ENCODE data around the gene DLG1.
"Not testable (repeated sequence)": the region's sequence is repeated elsewhere in the genome, so short reads cannot be mapped to it uniquely, and the experiment has no call there.

DLG1 gene

DNA sequence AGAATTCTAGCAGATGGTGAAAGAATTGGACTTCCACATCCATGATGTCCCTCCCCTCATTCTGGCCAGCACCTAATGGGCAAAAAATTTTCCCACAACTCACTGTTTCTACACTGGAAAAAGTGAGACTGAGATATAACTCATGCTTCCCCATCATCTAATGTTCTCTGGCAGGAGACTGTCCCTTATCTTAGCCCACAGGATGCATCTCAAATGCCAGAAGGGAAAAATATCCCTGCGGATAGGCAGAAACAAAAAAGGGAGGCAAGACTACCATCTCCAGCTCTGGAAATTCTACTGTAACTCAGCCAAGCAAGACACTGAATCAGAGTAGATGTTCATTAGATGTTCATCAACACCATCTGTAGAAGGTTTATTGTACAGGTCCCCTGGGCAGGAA, 58.6 kb downstream of the DLG1 start:
- no peak for DNase-seq

DNA sequence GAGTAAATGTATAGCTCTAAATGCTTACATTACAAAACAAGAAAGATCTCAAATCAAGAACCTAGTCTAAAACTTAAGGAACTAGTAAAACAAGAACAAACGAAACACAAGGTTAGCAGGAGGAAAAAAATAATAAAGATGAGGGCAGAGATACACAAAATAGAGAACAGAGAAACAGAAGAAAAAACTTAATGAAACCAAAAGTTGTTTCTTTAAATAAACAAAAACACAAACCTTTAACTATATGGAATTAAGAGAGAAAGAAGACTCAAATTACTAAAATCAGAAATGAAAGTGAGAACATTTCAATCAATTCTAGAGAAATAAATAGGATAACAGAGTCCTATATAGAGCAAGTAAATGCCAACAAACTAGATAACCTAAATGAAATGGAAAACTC, 59.6 kb downstream of the DLG1 start:
- no peak for DNase-seq

DNA sequence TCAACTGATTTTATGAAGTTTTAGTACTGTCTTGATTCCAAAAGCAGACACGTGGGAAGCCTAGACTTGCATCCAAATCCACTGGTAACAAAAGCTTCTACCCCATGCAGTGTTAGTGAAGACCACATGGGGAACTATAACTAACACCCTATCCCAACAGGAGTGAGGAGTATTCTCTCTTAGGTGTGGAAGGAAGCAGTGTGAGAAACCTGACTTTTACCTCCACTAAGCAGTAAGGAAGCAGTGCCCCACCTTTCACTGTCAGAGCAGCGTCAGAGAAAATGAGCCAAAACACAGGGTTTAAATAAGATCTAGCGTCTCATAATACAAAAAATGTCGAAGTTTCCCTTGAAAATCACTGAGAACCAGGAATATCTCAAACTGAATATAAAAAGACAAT, 60.5 kb downstream of the DLG1 start:
- no peak for DNase-seq

DNA sequence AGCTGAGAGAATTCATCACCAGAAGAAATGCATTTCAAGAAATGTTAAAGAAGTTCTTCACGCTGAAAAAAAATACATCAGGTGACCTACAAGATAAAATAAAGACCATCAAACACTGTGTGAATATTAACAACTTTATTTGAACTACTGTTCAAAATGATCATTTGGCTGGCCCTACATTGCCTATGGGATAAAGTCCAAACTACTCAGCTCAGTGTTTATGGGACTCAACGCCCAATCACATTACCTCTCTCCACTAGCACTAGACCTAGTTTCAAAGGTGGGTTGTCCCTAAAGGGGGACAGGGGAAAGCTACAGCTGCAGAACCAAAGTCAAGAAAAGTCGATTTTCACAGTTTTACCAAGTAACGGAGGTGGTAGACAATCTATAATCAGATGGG, 62.0 kb downstream of the DLG1 start:
- DNase-seq = no peak

DNA sequence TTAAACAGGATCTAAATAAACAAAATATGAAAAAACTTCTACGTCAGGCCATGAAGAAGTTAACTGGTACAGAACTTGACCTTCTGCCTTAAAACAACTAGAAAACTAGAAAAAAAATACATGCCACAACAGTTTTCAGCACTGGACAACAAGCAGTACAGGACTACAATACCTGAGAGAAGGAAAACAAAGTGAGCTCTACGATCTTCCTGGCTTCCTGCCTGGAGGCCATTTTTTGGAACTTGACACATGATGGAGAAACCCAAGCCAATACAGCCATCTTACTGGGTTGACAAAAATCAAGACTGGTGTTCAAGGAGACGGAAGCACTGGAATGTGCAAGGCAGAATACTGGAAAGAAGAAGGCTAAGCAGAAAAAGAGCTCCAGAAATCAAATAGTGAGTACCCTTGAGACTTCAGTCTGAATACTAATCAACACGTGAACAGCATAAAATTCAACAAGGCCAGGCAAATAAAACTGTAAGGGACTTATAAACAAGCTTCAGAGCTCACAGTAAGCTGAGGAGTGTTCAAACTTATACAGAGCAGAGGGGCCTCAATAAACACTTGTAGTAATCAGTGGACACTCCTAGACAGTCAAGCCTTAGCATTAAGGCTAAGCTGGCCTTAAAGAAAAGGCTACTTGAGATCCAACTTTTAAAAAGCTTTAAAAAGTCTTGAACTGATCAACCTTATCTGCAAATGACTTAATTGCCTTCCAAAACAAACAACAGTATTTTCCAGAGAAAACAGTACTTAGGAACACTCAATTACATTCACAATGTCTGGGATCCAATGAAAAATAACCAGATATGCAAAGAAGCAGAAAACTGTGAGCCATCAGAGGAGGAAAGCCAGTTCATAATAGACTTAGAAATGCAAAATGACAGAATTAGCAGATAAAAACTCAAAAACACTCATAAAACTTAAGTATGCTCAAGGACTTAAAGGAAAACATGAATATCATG, 63.2 kb downstream of the DLG1 start:
- no peak for DNase-seq

DNA sequence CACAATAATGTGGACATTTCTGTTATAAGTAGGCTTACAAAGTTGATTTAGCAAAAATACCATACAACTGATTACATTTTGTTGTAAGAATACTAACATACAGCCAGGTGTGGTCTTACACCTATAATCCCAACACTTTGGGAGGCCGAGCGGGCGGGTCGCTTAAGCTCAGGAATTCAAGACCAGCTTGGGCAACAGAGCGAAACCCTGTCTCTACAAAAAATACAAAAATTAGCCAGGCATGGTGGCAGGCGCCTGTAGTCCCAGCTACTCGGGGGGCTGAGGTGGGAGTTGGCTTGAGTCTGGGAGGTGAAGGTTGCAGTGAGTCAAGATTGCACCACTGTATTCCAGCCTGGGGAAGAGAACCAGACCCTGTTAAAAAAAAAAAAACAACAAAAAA, 67.1 kb downstream of the DLG1 start:
- no peak for DNase-seq

DNA sequence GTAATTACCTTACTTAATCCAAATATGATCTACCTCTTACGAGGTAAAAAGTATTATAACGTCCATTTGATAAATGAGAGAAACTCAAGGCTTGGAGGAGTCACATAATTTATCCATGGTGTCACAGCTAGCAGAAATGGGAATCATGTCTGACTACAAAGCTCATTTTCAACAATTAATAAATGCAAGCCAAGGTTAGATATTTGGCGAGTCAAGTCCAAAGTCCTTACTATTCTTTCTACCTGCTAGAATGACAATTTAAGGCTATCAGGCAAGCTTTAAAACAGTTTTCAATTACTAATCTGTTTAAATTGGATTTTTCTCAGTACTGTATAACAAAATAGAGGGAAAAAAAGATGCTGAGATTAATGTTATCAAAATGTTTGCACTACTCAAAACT, 68.6 kb downstream of the DLG1 start:
- no peak for DNase-seq

DNA sequence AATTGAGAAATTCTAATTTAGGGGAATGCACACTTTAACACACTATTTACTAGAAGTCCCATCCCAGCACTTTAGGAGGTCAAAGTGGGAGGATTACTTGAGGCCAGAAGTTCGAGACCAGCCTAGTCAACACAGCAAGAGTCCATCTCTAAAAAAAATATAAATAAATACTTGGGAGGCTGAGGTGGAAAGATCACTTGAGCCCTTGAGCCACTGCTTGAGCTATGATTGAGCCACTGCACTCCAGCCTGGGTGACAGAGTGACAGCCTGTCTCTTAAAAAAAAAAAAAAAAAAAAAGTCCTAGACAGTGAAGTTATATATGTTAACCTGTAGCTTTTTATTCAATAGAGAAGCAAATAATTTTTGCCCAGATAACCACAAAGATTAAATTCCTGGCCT, 69.2 kb downstream of the DLG1 start:
- no peak for DNase-seq

DNA sequence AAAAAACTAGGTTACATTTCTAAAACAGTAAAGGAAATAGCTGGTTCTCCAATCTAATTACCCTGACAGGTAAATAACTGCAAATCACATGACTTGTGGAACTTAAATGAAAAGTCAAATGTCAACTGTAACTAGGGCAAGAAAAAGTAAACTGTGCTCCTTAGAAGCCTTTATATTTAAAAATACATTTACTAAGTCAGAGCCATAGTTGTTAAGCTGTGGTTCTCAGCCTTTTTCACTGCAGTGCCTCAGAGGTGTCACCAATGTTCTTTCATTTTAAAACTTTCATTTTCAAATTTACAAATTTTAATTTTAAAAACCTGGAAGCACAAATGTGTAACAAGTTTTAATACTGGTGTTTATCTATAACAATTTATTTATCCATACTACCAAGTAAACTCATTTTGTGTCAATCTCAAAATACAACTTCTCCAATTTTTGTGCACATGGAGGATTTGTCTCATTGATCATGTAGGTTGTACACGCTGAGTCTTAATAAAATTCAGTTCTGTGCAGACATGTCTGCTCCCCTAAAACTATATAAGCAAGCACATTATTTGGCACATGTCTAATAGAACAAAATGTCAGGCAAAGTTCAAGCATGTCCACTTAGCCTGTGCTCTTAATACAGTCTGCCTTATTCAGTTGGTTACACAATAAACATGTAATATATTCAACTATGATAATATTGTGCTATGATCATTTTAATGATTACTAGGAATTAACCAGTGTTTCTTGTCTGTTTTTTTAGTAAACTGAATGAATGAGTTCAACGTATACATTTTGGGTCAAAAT, 70.4 kb downstream of the DLG1 start:
- no peak for DNase-seq

DNA sequence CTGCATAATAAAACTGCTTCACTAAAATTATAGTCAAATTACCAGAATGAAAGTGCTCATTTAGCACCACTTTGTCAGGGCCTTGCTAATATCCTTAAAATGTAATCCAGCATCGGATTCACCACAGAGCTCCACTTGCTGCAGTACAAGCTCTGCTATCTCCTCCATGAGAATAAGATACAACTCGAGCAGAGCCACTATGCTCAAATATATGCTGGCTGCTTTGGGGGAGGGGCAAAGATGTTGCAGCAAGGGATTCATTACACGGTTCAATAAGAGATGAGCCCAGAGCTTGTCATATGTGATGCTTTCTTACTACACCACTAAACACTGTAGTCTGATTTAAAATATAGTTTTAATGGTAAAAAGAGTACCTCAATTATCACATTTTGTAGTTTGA, 72.2 kb downstream of the DLG1 start:
- DNase-seq = no peak

DNA sequence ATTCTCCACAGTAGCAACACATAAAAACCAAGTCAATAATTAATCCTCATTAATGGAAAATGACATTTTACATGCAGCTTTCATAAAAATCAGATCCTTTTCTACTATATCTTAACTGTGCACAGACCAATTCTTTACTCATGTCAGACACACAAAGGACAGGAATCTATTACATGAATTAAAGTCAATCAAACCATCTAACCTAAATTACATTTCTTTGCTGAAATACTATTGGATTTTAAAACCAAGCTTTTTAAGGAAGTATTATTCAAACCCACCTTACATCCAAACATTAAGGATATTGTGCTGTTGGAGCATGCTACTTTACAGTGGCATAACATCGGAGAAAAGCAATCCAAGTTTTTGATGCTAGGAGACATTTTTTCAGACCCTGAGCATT, 72.8 kb downstream of the DLG1 start:
- no peak for DNase-seq

DNA sequence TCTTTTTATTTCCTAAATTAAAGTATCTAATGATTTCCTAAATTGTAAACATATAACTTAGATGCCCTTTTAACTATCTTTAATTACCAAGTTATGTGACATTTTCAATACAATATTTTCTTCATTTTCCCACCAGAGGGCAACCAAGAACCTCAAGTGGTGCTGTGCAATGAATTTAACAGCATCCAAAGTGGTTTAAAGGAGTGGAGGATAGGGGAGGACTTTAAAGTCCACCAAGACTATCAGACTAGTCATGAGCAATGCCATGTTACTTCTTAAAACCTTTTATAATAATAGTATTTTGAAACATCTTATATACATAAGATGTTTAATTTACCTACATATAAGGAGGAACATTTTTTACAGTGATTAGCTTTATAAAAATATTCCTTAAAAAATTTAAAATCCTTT, 74.4 kb downstream of the DLG1 start:
- DNase-seq = no peak

DNA sequence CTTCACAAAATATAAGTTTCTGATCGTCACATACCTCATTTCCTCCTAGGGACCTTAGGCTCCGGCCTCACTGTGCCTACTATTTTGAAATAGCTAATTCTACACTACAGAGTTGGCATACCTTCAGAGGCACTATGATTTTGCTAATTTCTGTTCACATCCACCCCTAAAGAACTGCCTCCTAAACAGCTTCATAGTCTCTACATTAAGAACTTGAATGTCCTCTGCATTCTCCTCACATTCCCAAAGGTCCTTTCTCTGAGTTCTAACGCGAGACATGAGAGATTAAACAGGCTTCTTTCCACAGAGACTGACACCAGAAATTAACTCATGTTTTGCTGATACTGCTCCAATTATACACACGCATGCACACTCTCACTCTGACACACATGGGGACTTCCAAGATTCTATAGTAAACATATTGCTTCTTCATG, 75.5 kb downstream of the DLG1 start:
- DNase-seq = no peak

DNA sequence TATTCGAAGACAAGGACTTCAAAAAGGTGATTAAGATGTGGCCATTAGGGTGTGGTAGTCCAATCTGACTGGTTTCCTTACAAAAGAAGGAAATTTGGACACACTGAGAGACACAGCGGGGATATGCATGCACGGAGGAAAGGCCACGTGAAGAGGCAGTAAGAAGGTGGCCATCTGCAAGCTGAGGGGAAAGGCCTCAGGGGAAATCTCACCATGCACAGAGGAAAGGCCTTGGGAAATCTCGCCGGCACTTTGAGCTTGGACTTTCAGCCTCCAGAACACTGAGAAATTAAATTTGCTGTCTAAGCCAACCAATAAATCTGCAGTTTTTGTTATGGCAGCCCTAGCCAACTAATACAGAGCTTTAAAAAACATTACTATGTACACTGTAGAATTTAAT, 78.8 kb downstream of the DLG1 start:
- DNase-seq = no peak

DNA sequence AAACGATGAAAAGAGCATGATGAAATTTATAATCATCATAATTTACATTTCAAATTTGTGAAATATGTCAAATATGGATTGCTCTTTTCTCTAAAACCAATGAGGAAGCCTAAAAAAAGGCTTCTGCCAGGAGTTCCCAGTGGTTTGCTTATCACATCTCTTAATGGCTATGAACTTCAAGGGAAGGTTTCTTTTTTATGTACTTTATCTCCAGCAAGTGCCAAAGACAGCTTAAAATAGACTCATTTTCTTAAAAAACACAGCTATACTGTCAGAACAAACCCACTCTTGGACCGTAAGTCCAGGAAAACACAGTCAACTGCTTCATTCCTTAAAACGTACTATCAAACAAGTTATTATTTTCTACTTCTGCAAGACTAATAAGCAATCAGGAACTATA, 80.2 kb downstream of the DLG1 start:
- DNase-seq = no peak

DNA sequence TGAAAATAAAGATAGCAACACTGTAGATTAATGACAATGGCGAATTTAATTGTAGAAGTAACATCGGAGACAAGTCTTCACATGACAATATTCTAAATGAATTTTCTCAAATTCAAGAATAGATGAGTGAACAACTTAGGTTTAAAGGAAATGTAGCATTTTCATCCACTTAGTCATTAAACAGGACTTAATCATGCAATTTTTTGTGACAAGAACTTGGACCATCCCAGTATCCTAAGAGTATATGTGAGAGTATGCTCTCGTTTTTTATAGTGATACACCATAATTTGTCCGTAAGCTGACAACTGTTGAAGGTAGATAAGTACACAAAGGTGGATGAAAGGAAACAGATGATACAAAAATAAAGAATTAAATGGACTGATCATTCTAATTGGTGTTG, 81.5 kb downstream of the DLG1 start:
- no peak for DNase-seq

DNA sequence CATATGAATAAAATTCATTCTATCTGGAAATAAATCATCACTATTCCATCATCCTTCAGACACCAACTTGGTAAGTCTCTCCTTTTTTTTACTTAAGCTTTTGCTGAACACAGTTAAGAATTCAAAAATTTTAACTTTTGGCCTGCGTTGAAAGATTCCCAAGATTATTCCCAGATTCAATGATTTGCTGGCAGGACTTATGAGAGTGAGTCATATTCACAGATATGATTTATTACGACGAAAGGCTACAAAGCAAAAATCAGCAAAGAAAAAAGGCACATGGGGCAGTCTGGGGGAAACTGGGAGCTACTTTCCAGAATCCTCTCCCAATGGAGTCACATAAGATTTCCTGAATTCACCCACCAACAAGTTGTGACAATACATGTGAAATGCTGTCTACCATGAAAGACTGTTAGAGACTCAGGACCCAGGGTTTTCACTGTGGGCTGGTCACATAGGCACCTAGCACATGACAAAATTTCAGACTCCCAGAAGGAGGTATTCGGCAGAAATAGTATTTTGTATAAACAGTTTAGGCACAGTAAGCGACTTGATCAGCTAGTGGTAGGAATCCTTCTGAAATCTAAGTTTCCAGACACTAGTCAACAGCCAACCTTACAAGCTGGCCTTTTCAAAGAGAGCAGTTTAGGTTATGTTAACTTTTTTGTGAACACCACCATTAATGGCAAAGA, 82.1 kb downstream of the DLG1 start:
- no peak for DNase-seq

DNA sequence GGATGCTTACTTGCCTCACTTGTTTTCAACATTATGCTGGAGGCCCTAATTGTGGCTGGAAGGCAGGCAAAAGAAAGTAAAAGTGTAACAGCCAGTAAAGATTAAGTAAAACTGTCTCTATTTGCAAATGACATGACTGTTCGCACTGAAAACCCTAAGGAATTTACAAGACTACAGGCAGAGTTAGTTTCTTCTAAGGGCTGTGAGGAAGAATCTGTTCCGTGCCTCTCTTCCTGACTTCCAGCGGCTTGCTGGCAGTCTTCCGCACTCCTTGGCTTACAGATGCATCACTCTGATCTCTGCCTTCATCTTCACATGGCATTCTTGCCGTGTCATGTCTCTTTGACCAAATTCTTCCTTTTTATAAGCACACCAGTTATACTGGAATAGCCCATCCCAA, 86.1 kb downstream of the DLG1 start:
- DNase-seq = no peak

DNA sequence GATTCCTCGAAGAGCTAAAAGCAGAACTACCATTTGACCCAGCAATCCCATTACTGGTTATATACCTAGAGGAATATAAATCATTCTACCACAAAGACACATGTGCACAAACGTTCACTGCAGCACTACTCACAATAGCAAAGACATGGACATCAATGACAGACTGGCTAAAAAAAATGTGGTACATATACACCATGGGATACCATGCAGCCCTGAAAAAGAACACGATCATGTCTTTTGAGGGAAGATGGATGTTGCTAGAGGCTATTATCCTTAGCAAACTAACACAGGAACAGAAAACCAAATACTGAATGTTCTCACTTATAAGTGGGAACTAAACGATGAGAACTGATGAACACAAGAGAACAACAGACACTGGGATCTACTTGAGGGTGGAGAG, 86.7 kb downstream of the DLG1 start:
- DNase-seq = not testable (repeated sequence)

DNA sequence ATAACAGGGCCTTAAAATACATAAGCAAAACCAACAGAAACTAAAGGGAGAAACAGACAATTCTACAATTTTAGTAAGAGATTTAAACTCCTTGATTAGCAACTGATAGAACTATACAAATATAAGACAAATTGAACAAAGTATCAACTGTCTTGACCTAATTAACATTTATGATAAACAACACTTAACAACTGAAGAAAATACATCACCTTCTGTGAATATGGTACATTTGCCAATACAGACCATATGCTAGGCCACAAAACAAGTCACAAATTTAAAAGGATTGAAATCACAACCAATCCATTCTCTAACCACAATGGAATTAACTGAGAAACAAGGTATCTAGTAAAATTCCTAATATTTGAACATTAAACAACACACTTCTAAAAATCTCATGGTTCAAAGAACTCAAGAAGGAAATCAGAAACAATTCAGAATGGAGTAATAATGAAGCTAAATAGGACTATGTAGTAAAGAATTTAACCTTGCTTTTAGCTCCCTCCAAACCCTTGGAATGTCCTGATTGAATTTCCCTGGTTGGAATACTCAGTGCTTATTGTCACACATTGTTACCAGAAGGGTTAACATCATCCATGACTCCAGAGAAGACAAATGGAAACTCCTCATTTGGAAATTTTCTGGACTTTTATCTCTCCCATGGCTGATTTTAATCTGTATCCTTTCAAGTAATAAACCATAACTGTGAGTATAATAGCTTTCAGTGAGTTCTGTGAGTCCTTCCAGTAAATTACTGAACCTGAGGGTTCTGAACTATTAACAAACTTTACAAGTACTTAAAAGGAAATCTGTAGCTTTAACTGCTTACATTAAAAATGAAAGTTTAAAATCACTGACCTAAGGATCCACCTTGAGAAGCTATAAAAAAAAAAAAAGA, 88.8 kb downstream of the DLG1 start:
- DNase-seq = no peak

DNA sequence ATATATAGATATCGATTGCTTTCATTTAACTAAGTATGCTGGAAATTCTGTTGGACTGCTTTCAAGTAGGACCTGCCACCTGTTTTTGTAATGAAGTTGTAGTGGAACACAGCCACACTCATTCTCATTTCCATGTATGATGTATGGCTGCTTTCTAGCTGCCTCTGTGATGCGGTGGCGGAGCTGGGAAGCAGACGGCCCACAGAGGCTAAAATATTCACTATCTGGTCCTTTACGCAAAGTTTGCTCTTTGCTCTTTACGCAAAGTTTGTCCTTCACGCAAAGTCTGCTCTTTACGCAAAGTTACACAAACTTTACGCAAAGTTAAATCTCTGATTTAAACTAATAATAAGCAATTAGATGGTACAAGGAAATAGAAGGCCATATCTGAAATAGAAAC, 91.5 kb downstream of the DLG1 start:
- no peak for DNase-seq

DNA sequence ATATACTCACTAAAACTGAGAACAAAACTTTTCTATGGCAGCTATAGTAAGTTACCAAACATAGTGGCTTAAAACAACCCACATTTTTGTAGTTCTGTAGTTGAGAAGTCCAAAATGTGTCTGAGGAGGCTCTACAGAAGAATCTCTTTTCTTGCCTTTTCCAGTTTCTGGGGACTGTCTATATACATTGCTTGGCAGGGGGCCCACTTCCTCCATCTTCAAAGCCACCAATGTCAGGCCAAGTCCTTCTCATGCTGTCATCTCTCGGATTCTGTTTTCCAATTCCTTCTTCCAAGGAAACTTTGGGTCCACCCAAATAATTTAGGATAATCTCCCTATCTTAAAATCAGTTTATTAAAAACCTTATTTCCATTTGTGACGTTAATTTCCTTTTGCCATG, 92.7 kb downstream of the DLG1 start:
- DNase-seq = no peak

DNA sequence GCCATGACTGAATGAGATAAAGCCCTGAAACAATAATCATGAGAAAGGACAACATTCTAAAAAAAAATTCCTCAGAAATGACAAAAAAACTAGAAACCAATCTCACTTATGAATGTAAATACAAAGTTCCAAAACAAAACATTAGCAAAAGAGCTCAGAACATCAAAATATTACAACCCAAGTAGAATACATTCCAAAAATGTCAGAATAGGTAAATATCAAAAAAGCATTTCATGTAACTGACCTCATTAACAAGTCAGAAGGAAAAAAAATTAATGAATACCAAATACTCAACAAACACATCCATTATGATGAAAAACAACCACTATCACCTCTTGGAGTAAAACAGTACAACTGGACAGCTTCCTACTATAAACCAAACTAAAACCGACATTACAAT, 93.1 kb downstream of the DLG1 start:
- DNase-seq = no peak

Data from activated CD4-positive, alpha-beta T cell treated with anti-CD3 and anti-CD28 coated beads for 1 hour (primary cell).